H1 (cell line): ENCODE measurements around the gene DIP2C. TPM values are rescaled to one million over a fixed set of nuclear protein-coding genes. Genes with fewer than 3 reads are reported as not detected.

Source experiments
- SIX5 ChIP-seq: IDR thresholded peaks from 2 replicates; pipeline ENCODE4 v1.6.1; 2011; ENCODE audit warnings: mild to moderate bottlenecking, low read depth, low read length
- polyA plus RNA-seq, 7 experiments: library from polyadenylated mRNA; depleted of rRNA in 3 of 7; stranded (reverse) in 5 of 7; unstranded in 2 of 7; fragments of >200 nt in 5 of 7; fragments of 200-250 nt in 2 of 7; gene quantifications; 1 replicate in 5 of 7; 2 replicates in 1 of 7; 4 replicates in 1 of 7; pipeline versions ENCODE4 v1.2.1 to v1.2.3, GENCODE V29; 2011 to 2013; ENCODE audit warnings: missing spikeins in 2 of 7, mixed read lengths in 2 of 7
- total RNA-seq: library from RNA; stranded (reverse); fragmentation: NEBNext Ultra II Directional; extraction: Animal tissue kit (Norgen Biotek cat#: 25700); gene quantifications from 2 replicates; pipeline ENCODE4 v1.2.1, GENCODE V29; 2021
- TF ChIP-seq, protein P1 (sequence below), 3 experiments: IDR thresholded peaks; 1 replicate in 2 of 3; 2 replicates in 1 of 3; pipeline versions ENCODE4 v1.5.1 to v1.6.1; 2011; ENCODE audit warnings: low read length in 3 of 3, mild to moderate bottlenecking in 3 of 3, inconsistent platforms in 2 of 3, low read depth in 1 of 3, moderate library complexity in 1 of 3; ENCODE audit not compliant: insufficient read depth in 1 of 3; ENCODE audit errors: control extremely low read depth in 1 of 3

Gene DIP2C
- total and polyA plus RNA-seq, 2 of the 8 experiments (the other 6 are each of a cell fraction or from before 2014, with no cell fraction given), result 3.8 to 9.3 TPM

DNA sequence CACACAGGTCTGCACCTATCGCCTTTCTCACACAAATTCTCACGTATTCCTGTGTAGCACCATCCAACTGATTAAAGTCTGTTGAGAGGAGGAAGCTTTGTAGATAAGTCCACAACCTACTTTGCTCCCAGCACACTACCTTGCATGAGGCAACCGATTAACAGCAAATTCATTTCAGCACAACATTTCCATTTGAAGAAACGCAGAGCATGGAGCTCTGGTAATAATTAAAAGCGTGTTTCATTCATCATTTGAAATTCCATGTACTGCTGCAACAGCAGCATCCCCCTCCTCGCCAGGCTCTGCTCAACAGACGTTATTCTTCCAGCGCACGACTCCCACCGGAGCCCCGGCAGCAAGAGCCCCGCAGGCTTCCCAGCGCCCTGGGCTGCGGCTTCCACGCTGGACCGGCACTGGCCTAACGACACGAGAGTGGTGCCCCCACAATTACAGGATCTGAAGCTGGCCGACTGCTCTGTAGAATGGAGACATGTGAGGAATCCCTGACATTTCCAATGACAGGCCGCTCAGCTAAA, 118.8 kb downstream of the DIP2C start (continued):
- TF ChIP-seq, protein P1, sequence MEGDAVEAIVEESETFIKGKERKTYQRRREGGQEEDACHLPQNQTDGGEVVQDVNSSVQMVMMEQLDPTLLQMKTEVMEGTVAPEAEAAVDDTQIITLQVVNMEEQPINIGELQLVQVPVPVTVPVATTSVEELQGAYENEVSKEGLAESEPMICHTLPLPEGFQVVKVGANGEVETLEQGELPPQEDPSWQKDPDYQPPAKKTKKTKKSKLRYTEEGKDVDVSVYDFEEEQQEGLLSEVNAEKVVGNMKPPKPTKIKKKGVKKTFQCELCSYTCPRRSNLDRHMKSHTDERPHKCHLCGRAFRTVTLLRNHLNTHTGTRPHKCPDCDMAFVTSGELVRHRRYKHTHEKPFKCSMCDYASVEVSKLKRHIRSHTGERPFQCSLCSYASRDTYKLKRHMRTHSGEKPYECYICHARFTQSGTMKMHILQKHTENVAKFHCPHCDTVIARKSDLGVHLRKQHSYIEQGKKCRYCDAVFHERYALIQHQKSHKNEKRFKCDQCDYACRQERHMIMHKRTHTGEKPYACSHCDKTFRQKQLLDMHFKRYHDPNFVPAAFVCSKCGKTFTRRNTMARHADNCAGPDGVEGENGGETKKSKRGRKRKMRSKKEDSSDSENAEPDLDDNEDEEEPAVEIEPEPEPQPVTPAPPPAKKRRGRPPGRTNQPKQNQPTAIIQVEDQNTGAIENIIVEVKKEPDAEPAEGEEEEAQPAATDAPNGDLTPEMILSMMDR (IDR thresholded peaks at IDR 0.05; ENCODE audit: control extremely low read depth in 1 of 3, insufficient read depth in 1 of 3, low read depth in 1 of 3, low read length in 3 of 3), result no peak
- no peak for TF ChIP-seq SIX5
